Prostate gland (tissue), 2 donors: ENCODE data around the gene ASCL5.

Source experiments
- POLR2A ChIP-seq: fragments of 450-650 bp; IDR thresholded peaks from one replicate; pipeline ENCODE4 v1.6.1; 2016; ENCODE audit warnings: antibody characterized with exemption, mild to moderate bottlenecking
- TF ChIP-seq, protein P1 (sequence below), 4 experiments: fragments of 200-600 bp in 2 of 4; fragments of 450-650 bp in 2 of 4; sonication (generic) in 2 of 4; IDR thresholded peaks; 1 replicate in 3 of 4; 2 replicates in 1 of 4; pipeline ENCODE4 v1.5.1; 2016 to 2019; ENCODE audit warnings: antibody characterized with exemption in 4 of 4, mild to moderate bottlenecking in 2 of 4, moderate library complexity in 2 of 4

DNA sequence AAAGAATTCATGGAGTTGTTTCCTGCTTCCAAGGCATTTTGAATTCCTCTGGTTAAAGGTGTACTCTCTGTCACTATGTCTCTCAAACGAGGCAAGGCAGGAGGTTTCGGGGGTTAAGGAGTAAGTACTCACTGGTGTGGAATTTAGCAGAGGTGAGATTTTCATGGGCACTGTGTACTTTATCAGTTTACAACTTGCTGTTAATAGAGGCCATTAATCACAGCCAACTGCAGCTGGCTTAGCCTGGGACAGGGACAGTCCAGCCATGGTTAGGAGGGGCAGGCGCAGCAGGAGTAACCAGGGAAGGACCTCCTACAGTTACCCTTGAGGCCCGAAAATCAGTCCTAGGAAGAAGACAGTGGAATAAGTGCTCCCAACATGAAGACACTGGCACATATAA lies 45.3 kb upstream of the ASCL5 start:
- TF ChIP-seq, protein P1, sequence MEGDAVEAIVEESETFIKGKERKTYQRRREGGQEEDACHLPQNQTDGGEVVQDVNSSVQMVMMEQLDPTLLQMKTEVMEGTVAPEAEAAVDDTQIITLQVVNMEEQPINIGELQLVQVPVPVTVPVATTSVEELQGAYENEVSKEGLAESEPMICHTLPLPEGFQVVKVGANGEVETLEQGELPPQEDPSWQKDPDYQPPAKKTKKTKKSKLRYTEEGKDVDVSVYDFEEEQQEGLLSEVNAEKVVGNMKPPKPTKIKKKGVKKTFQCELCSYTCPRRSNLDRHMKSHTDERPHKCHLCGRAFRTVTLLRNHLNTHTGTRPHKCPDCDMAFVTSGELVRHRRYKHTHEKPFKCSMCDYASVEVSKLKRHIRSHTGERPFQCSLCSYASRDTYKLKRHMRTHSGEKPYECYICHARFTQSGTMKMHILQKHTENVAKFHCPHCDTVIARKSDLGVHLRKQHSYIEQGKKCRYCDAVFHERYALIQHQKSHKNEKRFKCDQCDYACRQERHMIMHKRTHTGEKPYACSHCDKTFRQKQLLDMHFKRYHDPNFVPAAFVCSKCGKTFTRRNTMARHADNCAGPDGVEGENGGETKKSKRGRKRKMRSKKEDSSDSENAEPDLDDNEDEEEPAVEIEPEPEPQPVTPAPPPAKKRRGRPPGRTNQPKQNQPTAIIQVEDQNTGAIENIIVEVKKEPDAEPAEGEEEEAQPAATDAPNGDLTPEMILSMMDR (IDR thresholded peaks at IDR 0.05) = no peak
- no peak for TF ChIP-seq POLR2A
